DND-41 (cell line): Measurements from ENCODE around the gene HDLBP.

ENCODE experiments used
- ATAC-seq: fragments of 200-7000 bp; cut with Tn5 transposase; 3 replicates; pipeline ENCODE4 v1.9.1; 2021; ENCODE audit warnings: low read depth; ENCODE audit not compliant: insufficient read depth
- DNase-seq: peaks from one replicate; pipeline ENCODE4 v3.0.0-alpha.2; 2020
- H2AFZ ChIP-seq: 2 replicates; pipeline ENCODE4 v1.6.0; 2012; ENCODE audit warnings: low read depth, low read length
- H3K27ac ChIP-seq: 2 replicates; pipeline ENCODE4 v1.5.1; 2012; ENCODE audit warnings: low read length, inconsistent platforms
- H3K27me3 ChIP-seq: fragments of 200-600 bp; sonication (generic); 2 replicates; pipeline ENCODE4 v1.6.0; 2012; ENCODE audit warnings: low read length, mild to moderate bottlenecking, inconsistent platforms; ENCODE audit not compliant: insufficient read depth, poor library complexity
- H3K36me3 ChIP-seq: 2 replicates; pipeline ENCODE4 v1.5.1; 2012; ENCODE audit warnings: low read length, inconsistent platforms; ENCODE audit not compliant: insufficient read depth
- H3K4me1 ChIP-seq: 2 replicates; pipeline ENCODE4 v1.5.1; 2012; ENCODE audit warnings: mild to moderate bottlenecking, low read length; ENCODE audit not compliant: insufficient read depth
- H3K4me2 ChIP-seq: 2 replicates; pipeline ENCODE4 v1.6.0; 2012; ENCODE audit warnings: mild to moderate bottlenecking, moderate library complexity, low read length, inconsistent platforms; ENCODE audit not compliant: insufficient read depth
- H3K4me3 ChIP-seq, 2 experiments: fragments of 200-600 bp in 1 of 2; shearing (Covaris generic) in 1 of 2; 2 replicates each; pipeline ENCODE4 v1.5.1; 2012 to 2016; ENCODE audit warnings: inconsistent platforms in 2 of 2, low read length in 2 of 2, mild to moderate bottlenecking in 2 of 2, low read depth in 1 of 2, moderate library complexity in 1 of 2
- H3K79me2 ChIP-seq: 2 replicates; pipeline ENCODE4 v1.6.0; 2012; ENCODE audit warnings: low read length, inconsistent platforms; ENCODE audit not compliant: insufficient read depth
- H3K9ac ChIP-seq: 2 replicates; pipeline ENCODE4 v1.6.0; 2012; ENCODE audit warnings: low read depth, mild to moderate bottlenecking, inconsistent platforms, low read length, moderate library complexity
- H3K9me3 ChIP-seq: 2 replicates; pipeline ENCODE4 v1.5.1; 2012; ENCODE audit warnings: low read length, moderate library complexity, mild to moderate bottlenecking, inconsistent platforms; ENCODE audit not compliant: insufficient read depth, severe bottlenecking
- H4K20me1 ChIP-seq: 2 replicates; pipeline ENCODE4 v1.6.0; 2012; ENCODE audit warnings: low read length; ENCODE audit not compliant: insufficient read depth
- EZH2 ChIP-seq: IDR thresholded peaks from 3 replicates; pipeline ENCODE4 v1.6.1; 2012; ENCODE audit warnings: borderline replicate concordance, low read depth, mild to moderate bottlenecking, moderate library complexity, low read length, inconsistent platforms; ENCODE audit not compliant: severe bottlenecking
- TF ChIP-seq, protein P1 (sequence below): IDR thresholded peaks from 2 replicates; pipeline ENCODE4 v1.5.1; 2012; ENCODE audit warnings: borderline replicate concordance, low read length, moderate library complexity, mild to moderate bottlenecking; ENCODE audit not compliant: poor library complexity, severe bottlenecking; ENCODE audit errors: extremely low read depth

The HDLBP gene

DNA sequence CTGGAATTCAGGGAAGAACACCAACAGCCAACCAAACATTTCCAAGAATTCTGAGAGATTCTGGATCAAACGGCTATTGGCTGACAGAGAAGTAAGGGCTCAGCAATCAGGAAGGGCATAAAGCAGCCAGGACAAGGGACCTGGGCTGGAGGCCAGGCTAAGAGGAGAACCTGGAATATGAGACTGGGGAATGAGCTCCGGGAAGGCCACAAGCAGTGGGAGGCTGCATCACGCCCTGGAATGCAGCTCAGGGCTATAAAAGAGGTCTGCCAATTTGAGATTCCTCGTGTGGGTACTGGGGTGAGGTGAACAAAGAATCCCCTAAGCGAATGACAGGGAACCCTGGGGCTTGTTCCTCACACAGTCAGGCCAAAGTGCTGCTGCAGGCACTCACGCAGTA, 66.6 kb downstream of the HDLBP start:
- Histone ChIP-seq H3K4me3 (no peak overlapping the region), H3K27ac (no peak overlapping the region), H3K36me3 (peaks cover 98% of the 10 kb centered on the region), H3K27me3 (no peaks in the 10 kb centered on the region), H3K79me2 (no peaks in the 10 kb centered on the region), H3K4me1 (no peaks in the 10 kb centered on the region), H2AFZ (no peak overlapping the region), H4K20me1 (0 out of 2 replicates have a peak, but pooled peaks cover 6% of the 10 kb centered on the region), H3K9ac (no peak overlapping the region), H3K9me3 (no peaks in the 10 kb centered on the region), H3K4me2 (no peak overlapping the region)
- DNase-seq (no peak), ATAC-seq (no peak)
- TF ChIP-seq, protein P1, sequence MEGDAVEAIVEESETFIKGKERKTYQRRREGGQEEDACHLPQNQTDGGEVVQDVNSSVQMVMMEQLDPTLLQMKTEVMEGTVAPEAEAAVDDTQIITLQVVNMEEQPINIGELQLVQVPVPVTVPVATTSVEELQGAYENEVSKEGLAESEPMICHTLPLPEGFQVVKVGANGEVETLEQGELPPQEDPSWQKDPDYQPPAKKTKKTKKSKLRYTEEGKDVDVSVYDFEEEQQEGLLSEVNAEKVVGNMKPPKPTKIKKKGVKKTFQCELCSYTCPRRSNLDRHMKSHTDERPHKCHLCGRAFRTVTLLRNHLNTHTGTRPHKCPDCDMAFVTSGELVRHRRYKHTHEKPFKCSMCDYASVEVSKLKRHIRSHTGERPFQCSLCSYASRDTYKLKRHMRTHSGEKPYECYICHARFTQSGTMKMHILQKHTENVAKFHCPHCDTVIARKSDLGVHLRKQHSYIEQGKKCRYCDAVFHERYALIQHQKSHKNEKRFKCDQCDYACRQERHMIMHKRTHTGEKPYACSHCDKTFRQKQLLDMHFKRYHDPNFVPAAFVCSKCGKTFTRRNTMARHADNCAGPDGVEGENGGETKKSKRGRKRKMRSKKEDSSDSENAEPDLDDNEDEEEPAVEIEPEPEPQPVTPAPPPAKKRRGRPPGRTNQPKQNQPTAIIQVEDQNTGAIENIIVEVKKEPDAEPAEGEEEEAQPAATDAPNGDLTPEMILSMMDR, result no peak
- no peak for TF ChIP-seq EZH2

DNA sequence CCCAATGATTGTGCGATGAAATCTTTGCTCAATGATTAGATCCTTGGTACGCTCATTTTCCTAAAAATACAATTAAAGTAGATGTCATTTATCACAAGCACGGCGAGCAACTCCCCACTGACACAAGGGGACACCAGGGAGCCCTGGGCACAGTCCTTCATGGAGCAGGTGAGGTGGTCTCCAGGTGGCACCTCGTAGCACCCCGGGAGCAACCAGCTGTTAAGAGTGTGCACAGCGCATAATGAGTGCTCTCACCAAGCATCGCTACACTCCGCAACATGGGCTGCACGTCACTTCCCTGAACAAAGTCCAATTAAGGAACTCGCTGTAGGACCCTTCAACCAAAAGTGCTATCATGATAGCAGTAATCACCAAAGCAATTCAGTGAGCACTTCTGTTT, 67.2 kb downstream of the HDLBP start:
- Histone ChIP-seq H2AFZ (no peak overlapping the region), H3K4me1 (no peaks in the 10 kb centered on the region), H3K36me3 (peaks cover 98% of the 10 kb centered on the region), H3K4me2 (no peak overlapping the region), H3K27me3 (no peaks in the 10 kb centered on the region), H3K27ac (no peak overlapping the region), H3K9ac (no peak overlapping the region), H3K4me3 (no peak overlapping the region), H3K9me3 (no peaks in the 10 kb centered on the region), H3K79me2 (no peaks in the 10 kb centered on the region), H4K20me1 (0 out of 2 replicates have a peak, but pooled peaks cover 6% of the 10 kb centered on the region)
- DNase-seq, result no peak
- no peak for TF ChIP-seq EZH2
- TF ChIP-seq, protein P1, result no peak
- no peak for ATAC-seq

DNA sequence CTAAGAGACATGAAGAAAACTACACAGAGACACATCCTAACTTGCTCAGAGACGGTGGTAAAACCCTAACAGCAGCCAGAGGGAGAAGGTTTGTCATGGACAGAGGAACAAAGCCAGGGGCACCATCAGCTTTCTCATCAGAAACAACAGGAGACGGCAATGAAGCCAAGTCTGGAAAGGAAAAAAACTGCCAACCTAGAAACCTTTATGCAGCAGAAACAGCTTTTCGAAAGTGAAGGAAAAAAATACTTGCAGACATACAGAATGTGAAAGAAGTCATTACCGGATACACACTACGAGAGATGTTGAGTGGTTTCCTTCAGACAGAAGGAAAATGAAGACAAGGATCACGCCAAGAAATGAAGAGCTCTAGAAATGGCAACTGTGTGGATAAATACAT, 71.1 kb downstream of the HDLBP start:
- no peaks in the 10 kb centered on the region for H3K9me3 ChIP-seq
- no peak overlapping the region for H3K4me3 ChIP-seq
- no peaks in the 10 kb centered on the region for H4K20me1 ChIP-seq
- H3K9ac ChIP-seq, result no peak overlapping the region
- no peak for TF ChIP-seq EZH2
- TF ChIP-seq, protein P1, result no peak
- DNase-seq, result no peak
- H3K36me3 ChIP-seq, result peaks cover 97% of the 10 kb centered on the region
- no peak overlapping the region for H3K4me2 ChIP-seq
- no peak overlapping the region for H2AFZ ChIP-seq
- no peak overlapping the region for H3K27ac ChIP-seq
- ATAC-seq, result no peak
- H3K79me2 ChIP-seq, result no peaks in the 10 kb centered on the region
- no peaks in the 10 kb centered on the region for H3K4me1 ChIP-seq
- no peaks in the 10 kb centered on the region for H3K27me3 ChIP-seq

DNA sequence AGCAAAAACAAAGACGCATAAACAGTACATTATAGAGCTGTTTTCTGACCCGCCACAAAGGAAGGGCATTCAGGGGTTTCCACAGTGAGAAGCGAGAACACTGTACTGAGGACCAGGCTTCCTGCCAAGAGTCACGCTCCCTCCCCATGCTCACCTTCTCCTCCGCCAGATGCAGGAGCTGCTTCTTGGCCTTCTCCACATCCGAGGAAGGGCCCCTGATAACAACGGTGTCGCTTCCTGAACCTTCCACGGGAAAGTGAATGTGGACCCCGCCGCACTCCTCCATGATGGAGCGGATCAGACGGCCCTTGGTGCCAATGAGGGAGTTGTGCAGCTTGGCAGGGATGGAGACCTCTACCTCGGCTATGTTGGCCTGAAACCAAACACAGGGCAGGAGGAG, 73.2 kb downstream of the HDLBP start:
- Histone ChIP-seq H2AFZ (no peak overlapping the region), H3K4me1 (no peaks in the 10 kb centered on the region), H3K4me3 (no peak overlapping the region), H3K27ac (no peak overlapping the region), H4K20me1 (0 out of 2 replicates have a peak, but pooled peaks cover 4% of the 10 kb centered on the region), H3K27me3 (no peaks in the 10 kb centered on the region), H3K9me3 (no peaks in the 10 kb centered on the region), H3K9ac (no peak overlapping the region), H3K79me2 (no peaks in the 10 kb centered on the region), H3K36me3 (peaks cover 97% of the 10 kb centered on the region), H3K4me2 (no peak overlapping the region)
- no peak for ATAC-seq
- DNase-seq, result no peak
- TF ChIP-seq, protein P1, result no peak
- TF ChIP-seq EZH2, result no peak
